ENCODE data around the gene RXRA. TPM values are rescaled to one million over a fixed set of nuclear protein-coding genes. Genes with fewer than 3 reads are reported as not detected.

The RXRA gene
- total RNA-seq, 2 donors from 2014 or later, result 34.5 to 50.8 TPM

- peak overlapping the region in 1 of 2 donors; percentile 30 for H3K27ac ChIP-seq
- no peak for DNase-seq (ENCODE audit: low spot score)
- H3K4me1 ChIP-seq, result peaks cover 0 to 100% of the 10 kb centered on the region in 2 donors
- H3K36me3 ChIP-seq, result no peaks in the 10 kb centered on the region
- TF ChIP-seq, protein P1, sequence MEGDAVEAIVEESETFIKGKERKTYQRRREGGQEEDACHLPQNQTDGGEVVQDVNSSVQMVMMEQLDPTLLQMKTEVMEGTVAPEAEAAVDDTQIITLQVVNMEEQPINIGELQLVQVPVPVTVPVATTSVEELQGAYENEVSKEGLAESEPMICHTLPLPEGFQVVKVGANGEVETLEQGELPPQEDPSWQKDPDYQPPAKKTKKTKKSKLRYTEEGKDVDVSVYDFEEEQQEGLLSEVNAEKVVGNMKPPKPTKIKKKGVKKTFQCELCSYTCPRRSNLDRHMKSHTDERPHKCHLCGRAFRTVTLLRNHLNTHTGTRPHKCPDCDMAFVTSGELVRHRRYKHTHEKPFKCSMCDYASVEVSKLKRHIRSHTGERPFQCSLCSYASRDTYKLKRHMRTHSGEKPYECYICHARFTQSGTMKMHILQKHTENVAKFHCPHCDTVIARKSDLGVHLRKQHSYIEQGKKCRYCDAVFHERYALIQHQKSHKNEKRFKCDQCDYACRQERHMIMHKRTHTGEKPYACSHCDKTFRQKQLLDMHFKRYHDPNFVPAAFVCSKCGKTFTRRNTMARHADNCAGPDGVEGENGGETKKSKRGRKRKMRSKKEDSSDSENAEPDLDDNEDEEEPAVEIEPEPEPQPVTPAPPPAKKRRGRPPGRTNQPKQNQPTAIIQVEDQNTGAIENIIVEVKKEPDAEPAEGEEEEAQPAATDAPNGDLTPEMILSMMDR (IDR thresholded peaks at IDR 0.05), result no peak
- no peaks in the 10 kb centered on the region for H3K27me3 ChIP-seq
- no peaks in the 10 kb centered on the region for H3K9me3 ChIP-seq
- H3K4me3 ChIP-seq, result no peak overlapping the region
Measured at GRCh38 chr9:134353539-134353938, 27.3 kb downstream of the RXRA start.

DNA sequence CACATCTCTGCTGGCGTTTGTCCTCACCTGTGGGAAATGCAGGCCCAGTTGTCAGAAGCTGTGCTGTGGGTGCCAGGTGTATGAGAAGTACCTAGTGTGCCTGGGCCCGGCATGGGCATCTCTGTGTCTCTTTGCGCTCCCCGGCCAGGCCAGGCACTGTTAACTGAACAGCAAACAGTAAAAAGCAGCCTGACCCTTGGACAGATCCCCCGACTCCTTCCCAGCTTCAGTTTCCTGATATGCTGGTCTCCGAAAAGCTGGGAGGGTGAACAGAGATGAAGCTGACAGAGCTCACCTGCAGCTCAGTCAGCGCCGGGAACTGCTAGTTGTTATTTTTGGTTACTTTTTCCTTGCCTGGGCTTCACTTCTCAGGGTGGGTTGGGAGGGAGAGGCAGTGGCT is 28.9 kb downstream of the RXRA start:
- no peak for DNase-seq (ENCODE audit: low spot score)
- Histone ChIP-seq H3K27me3 (no peaks in the 10 kb centered on the region), H3K27ac (no peak overlapping the region), H3K36me3 (no peaks in the 10 kb centered on the region), H3K9me3 (no peaks in the 10 kb centered on the region), H3K4me3 (no peak overlapping the region), H3K4me1 (peaks cover 0 to 100% of the 10 kb centered on the region in 2 donors)
- TF ChIP-seq, protein P1 (IDR thresholded peaks at IDR 0.05), result no peak

DNA sequence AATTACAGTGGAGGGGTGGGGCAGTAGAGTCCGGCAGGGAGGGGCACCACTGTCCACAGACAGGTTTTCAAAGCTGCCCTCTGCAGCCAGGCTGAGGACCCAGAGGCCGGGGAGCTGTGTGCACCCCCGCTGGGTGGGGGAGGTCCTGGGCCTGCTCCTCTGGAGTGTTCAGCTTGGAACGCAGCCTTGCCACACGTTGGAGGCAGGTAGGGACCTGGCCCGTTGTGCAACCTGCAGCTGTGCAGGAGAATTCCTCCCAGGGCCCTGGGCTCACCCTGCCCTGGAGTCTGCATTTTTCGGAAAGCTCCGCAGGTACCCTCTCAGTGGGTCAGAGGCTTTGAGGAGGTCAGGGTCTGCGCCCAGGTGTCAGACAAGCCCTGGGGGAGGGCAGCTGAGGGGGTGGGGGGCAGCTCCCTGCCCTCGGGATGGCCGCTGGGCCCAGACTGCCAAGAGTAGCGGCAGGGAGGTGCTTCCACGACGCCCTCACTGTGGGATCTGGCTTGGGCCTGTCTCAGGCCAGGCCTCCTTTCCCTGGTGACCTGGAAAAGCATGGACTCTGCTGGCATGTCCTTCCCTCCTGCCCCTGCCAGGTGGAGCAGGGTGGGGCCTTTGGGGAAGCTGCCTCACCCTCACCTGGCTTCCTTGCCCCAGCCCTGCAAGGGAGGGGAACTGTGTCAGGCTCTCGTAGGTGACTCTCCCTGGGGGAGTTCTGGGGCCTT is 29.5 kb downstream of the RXRA start:
- no peaks in the 10 kb centered on the region for H3K9me3 ChIP-seq
- H3K27ac ChIP-seq, result no peak overlapping the region
- TF ChIP-seq, protein P1 (IDR thresholded peaks at IDR 0.05), result no peak
- H3K36me3 ChIP-seq, result no peaks in the 10 kb centered on the region
- H3K4me1 ChIP-seq, result peaks cover 0 to 100% of the 10 kb centered on the region in 2 donors
- no peak overlapping the region for H3K4me3 ChIP-seq
- H3K27me3 ChIP-seq, result no peaks in the 10 kb centered on the region
- DNase-seq (ENCODE audit: low spot score), result no peak

GRCh38 chr9:134356496-134357470 is 30.5 kb downstream of the RXRA start:
- H3K4me3 ChIP-seq, result no peak overlapping the region
- H3K27ac ChIP-seq, result peak overlapping the region in 1 of 2 donors; percentile 8
- no peaks in the 10 kb centered on the region for H3K36me3 ChIP-seq
- no peaks in the 10 kb centered on the region for H3K27me3 ChIP-seq
- TF ChIP-seq, protein P1 (IDR thresholded peaks at IDR 0.05), result no peak
- peaks cover 0 to 100% of the 10 kb centered on the region in 2 donors for H3K4me1 ChIP-seq
- H3K9me3 ChIP-seq, result no peaks in the 10 kb centered on the region
- no peak for DNase-seq (ENCODE audit: low spot score)

GRCh38 chr9:134357631-134358025 is 31.4 kb downstream of the RXRA start:
- Histone ChIP-seq H3K4me1 (peaks cover 0 to 100% of the 10 kb centered on the region in 2 donors), H3K27ac (peak overlapping the region in 1 of 2 donors; percentile 75), H3K9me3 (no peaks in the 10 kb centered on the region), H3K27me3 (no peaks in the 10 kb centered on the region), H3K36me3 (no peaks in the 10 kb centered on the region), H3K4me3 (no peak overlapping the region)
- TF ChIP-seq, protein P1 (IDR thresholded peaks at IDR 0.05), result no peak
- no peak for DNase-seq (ENCODE audit: low spot score)

Measured in right atrium auricular region (tissue), 2 donors.